NCI-H1092 treated with DMSO at 0.1 percent for 48 hours (cell line): ENCODE results near the gene FBXW11.
A peak's percentile ranks its signal among the peaks of the same experiment; 100 is the strongest.

Experiments used
- DNase-seq: peaks from one replicate; lab custom pipeline; 2025; lab: John Stamatoyannopoulos, UW

FBXW11 gene

GRCh38 chr5:172006321-172007174 lies at the start of gene FBXW11:
Gene FBXW11 (minus strand): TSS chr5:172006638. CDS start chr5:172006502, 136 bp downstream.
- peak; percentile 83 for DNase-seq

- DNase-seq, result no peak
These were observed 49.6 kb upstream of the FBXW11 start for GRCh38 chr5:172055996-172056395.

- no peak for DNase-seq
These were observed 49.0 kb upstream of the FBXW11 start for GRCh38 chr5:172055421-172055820.

GRCh38 chr5:172054611-172055153 lies 48.2 kb upstream of the FBXW11 start:
- no peak for DNase-seq

- DNase-seq, result no peak
These were observed 46.2 kb upstream of the FBXW11 start for GRCh38 chr5:172052450-172053236.

GRCh38 chr5:172051643-172052339 lies 45.4 kb upstream of the FBXW11 start:
- no peak for DNase-seq

- DNase-seq, result no peak
These were observed 43.6 kb upstream of the FBXW11 start for GRCh38 chr5:172050080-172050479.

GRCh38 chr5:172049226-172049796 lies 42.9 kb upstream of the FBXW11 start:
- DNase-seq, result no peak

GRCh38 chr5:172048539-172049101 lies 42.2 kb upstream of the FBXW11 start:
- DNase-seq, result no peak

GRCh38 chr5:172048170-172048422 lies 41.7 kb upstream of the FBXW11 start:
- no peak for DNase-seq

GRCh38 chr5:172046593-172046992 lies 40.2 kb upstream of the FBXW11 start:
- DNase-seq, result no peak

GRCh38 chr5:172045315-172045632 lies 38.8 kb upstream of the FBXW11 start:
- DNase-seq, result no peak

- DNase-seq, result no peak
These were observed 38.3 kb upstream of the FBXW11 start for GRCh38 chr5:172044631-172045314.

GRCh38 chr5:172043865-172044264 lies 37.4 kb upstream of the FBXW11 start:
- no peak for DNase-seq

GRCh38 chr5:172042183-172042582 lies 35.7 kb upstream of the FBXW11 start:
- no peak for DNase-seq

- no peak for DNase-seq
These were observed 31.7 kb upstream of the FBXW11 start for GRCh38 chr5:172038167-172038566.

GRCh38 chr5:172035049-172035448 lies 28.6 kb upstream of the FBXW11 start:
- no peak for DNase-seq

- DNase-seq, result no peak
These were observed 25.5 kb upstream of the FBXW11 start for GRCh38 chr5:172031894-172032461.

GRCh38 chr5:172029876-172030275 lies 23.4 kb upstream of the FBXW11 start:
- no peak for DNase-seq

GRCh38 chr5:172028167-172028566 lies 21.7 kb upstream of the FBXW11 start:
- DNase-seq, result no peak
